Mesenchymal stem cell (in vitro differentiated cells and primary cell): Measurements from ENCODE around the gene ZBTB24.
"Not testable (repeated sequence)": the region's sequence is repeated elsewhere in the genome, so short reads cannot be mapped to it uniquely, and the experiment has no call there.

Source experiments
- DNase-seq: peaks from one replicate; pipeline ENCODE4 v3.0.0-alpha.2; 2013
- H2AFZ ChIP-seq: one replicate; pipeline ENCODE4 v1.6.1; 2013; ENCODE audit warnings: low read depth, mild to moderate bottlenecking, control low read depth, inconsistent platforms, low read length, moderate library complexity
- H2AK5ac ChIP-seq: 2 replicates; pipeline ENCODE4 v1.6.1; 2013; ENCODE audit warnings: low read length, moderate library complexity, mild to moderate bottlenecking, inconsistent platforms; ENCODE audit not compliant: severe bottlenecking
- H2BK120ac ChIP-seq: one replicate; pipeline ENCODE4 v1.6.1; 2013; ENCODE audit warnings: low read depth, mild to moderate bottlenecking, inconsistent platforms, low read length, moderate library complexity
- H2BK12ac ChIP-seq, 2 experiments: one replicate each; pipeline ENCODE4 v1.6.1; 2013; ENCODE audit warnings: inconsistent platforms in 2 of 2, low read length in 2 of 2, mild to moderate bottlenecking in 2 of 2, moderate library complexity in 2 of 2, control low read depth in 1 of 2
- H2BK15ac ChIP-seq: one replicate; pipeline ENCODE4 v1.6.1; 2013; ENCODE audit warnings: mild to moderate bottlenecking, low read depth, inconsistent platforms; ENCODE audit not compliant: poor library complexity, severe bottlenecking
- H2BK5ac ChIP-seq: 2 replicates; pipeline ENCODE4 v1.6.1; 2013; ENCODE audit warnings: low read depth, mild to moderate bottlenecking, low read length, control low read depth, inconsistent platforms; ENCODE audit not compliant: poor library complexity, severe bottlenecking
- H3K14ac ChIP-seq, 2 experiments: one replicate each; pipeline ENCODE4 v1.6.1; 2013; ENCODE audit warnings: inconsistent platforms in 2 of 2, low read length in 2 of 2, control low read depth in 1 of 2, mild to moderate bottlenecking in 1 of 2, moderate library complexity in 1 of 2
- H3K18ac ChIP-seq, 2 experiments: one replicate each; pipeline ENCODE4 v1.6.1; 2013; ENCODE audit warnings: inconsistent platforms in 2 of 2, low read length in 2 of 2, control low read depth in 1 of 2, low read depth in 1 of 2, mild to moderate bottlenecking in 1 of 2
- H3K23ac ChIP-seq, 2 experiments: one replicate each; pipeline ENCODE4 v1.6.1; 2013; ENCODE audit warnings: inconsistent platforms in 2 of 2, low read length in 2 of 2, mild to moderate bottlenecking in 2 of 2, moderate library complexity in 2 of 2, control low read depth in 1 of 2
- H3K27ac ChIP-seq: 2 replicates; pipeline ENCODE4 v1.5.1; 2013; ENCODE audit warnings: mild to moderate bottlenecking, moderate library complexity, low read length, control low read depth, inconsistent platforms; ENCODE audit not compliant: poor library complexity, severe bottlenecking
- H3K27me3 ChIP-seq, 2 experiments: 2 replicates each; pipeline versions ENCODE4 v1.6.1 to v1.7.0; 2013; ENCODE audit warnings: low read length in 2 of 2, mild to moderate bottlenecking in 2 of 2, moderate library complexity in 2 of 2, control low read depth in 1 of 2, inconsistent platforms in 1 of 2; ENCODE audit not compliant: control insufficient read depth in 1 of 2, insufficient read depth in 1 of 2
- H3K36me3 ChIP-seq, 2 experiments: 2 replicates each; pipeline versions ENCODE4 v1.6.1 to v1.7.0; 2013; ENCODE audit warnings: low read length in 2 of 2, control low read depth in 1 of 2, inconsistent platforms in 1 of 2, low read depth in 1 of 2, mild to moderate bottlenecking in 1 of 2; ENCODE audit not compliant: insufficient read depth in 2 of 2, control insufficient read depth in 1 of 2
- H3K4ac ChIP-seq, 2 experiments: one replicate each; pipeline ENCODE4 v1.6.1; 2013; ENCODE audit warnings: inconsistent platforms in 2 of 2, low read length in 2 of 2, mild to moderate bottlenecking in 2 of 2, moderate library complexity in 2 of 2, control low read depth in 1 of 2, low read depth in 1 of 2
- H3K4me1 ChIP-seq: 2 replicates; pipeline ENCODE4 v1.6.1; 2013; ENCODE audit warnings: low read depth, low read length, control low read depth; ENCODE audit not compliant: control insufficient read depth, insufficient read depth
- H3K4me2 ChIP-seq: 2 replicates; pipeline ENCODE4 v1.6.1; 2013; ENCODE audit warnings: low read length, mild to moderate bottlenecking, inconsistent platforms; ENCODE audit not compliant: poor library complexity, severe bottlenecking
- H3K4me3 ChIP-seq, 2 experiments: 2 replicates each; pipeline versions ENCODE4 v1.5.1 to v1.7.0; 2013; ENCODE audit warnings: low read length in 2 of 2, mild to moderate bottlenecking in 2 of 2, control low read depth in 1 of 2, low read depth in 1 of 2; ENCODE audit not compliant: insufficient read depth in 1 of 2
- H3K79me1 ChIP-seq: replicated peaks from 2 replicates; pipeline ENCODE4 v1.6.1; 2013; ENCODE audit warnings: mild to moderate bottlenecking, control low read depth, low read length, inconsistent platforms; ENCODE audit not compliant: poor library complexity, severe bottlenecking
- H3K9ac ChIP-seq: 2 replicates; pipeline ENCODE4 v1.7.0; 2013; ENCODE audit warnings: mild to moderate bottlenecking, low read length, moderate library complexity
- H3K9me3 ChIP-seq: 2 replicates; pipeline ENCODE4 v1.7.0; 2013; ENCODE audit warnings: mild to moderate bottlenecking, low read length; ENCODE audit not compliant: control insufficient read depth
- H4K8ac ChIP-seq: one replicate; pipeline ENCODE4 v1.6.1; 2013; ENCODE audit warnings: inconsistent platforms, mild to moderate bottlenecking, low read length, moderate library complexity
- H4K91ac ChIP-seq: one replicate; pipeline ENCODE4 v1.6.1; 2013; ENCODE audit warnings: mild to moderate bottlenecking, low read length, inconsistent platforms
- WGBS: methylation state at CpG from one replicate; pipeline ENCODE4 v1.1.7; 2013; ENCODE audit warnings: mixed read lengths; 5-methylcytosine and 5-hydroxymethylcytosine counted together

ZBTB24 gene

GRCh38 chr6:109524129-109524528 lies 41.1 kb upstream of the ZBTB24 start:
- H2BK120ac ChIP-seq = no peak overlapping the region
- H3K4me3 ChIP-seq = no peak overlapping the region
- no peaks in the 10 kb centered on the region for H3K9me3 ChIP-seq
- H3K36me3 ChIP-seq = no peaks in the 10 kb centered on the region
- H3K18ac ChIP-seq = no peak overlapping the region
- no peak overlapping the region for H3K23ac ChIP-seq
- no peak overlapping the region for H2AK5ac ChIP-seq
- no peak overlapping the region for H2BK15ac ChIP-seq
- no peak overlapping the region for H4K8ac ChIP-seq
- H4K91ac ChIP-seq = no peak overlapping the region
- no peak overlapping the region for H3K4me2 ChIP-seq
- no peak overlapping the region for H3K4ac ChIP-seq
- H2BK12ac ChIP-seq = no peak overlapping the region
- no peaks in the 10 kb centered on the region for H3K27me3 ChIP-seq
- no peak overlapping the region for H3K27ac ChIP-seq
- no peaks in the 10 kb centered on the region for H3K4me1 ChIP-seq
- H3K79me1 ChIP-seq = no peaks in the 10 kb centered on the region
- no peak for DNase-seq
- H3K9ac ChIP-seq = no peak overlapping the region
- no peak overlapping the region for H2BK5ac ChIP-seq
- H3K14ac ChIP-seq = no peak overlapping the region
- no peak overlapping the region for H2AFZ ChIP-seq

GRCh38 chr6:109523478-109523877 lies 40.5 kb upstream of the ZBTB24 start:
- Histone ChIP-seq H2AFZ (no peak overlapping the region), H3K4me2 (no peak overlapping the region)
- 96% methylated on average over 2 of the region's 2 CpGs for WGBS

GRCh38 chr6:109521080-109521479 lies 38.1 kb upstream of the ZBTB24 start:
- Histone ChIP-seq H2BK12ac (no peak overlapping the region), H3K27me3 (no peaks in the 10 kb centered on the region), H3K4me3 (no peak overlapping the region), H3K14ac (no peak overlapping the region), H3K4me1 (no peaks in the 10 kb centered on the region), H4K91ac (no peak overlapping the region), H3K9ac (no peak overlapping the region), H3K18ac (no peak overlapping the region), H2AFZ (no peak overlapping the region), H3K36me3 (no peaks in the 10 kb centered on the region), H2AK5ac (no peak overlapping the region), H3K4me2 (no peak overlapping the region), H2BK120ac (no peak overlapping the region), H4K8ac (no peak overlapping the region), H3K9me3 (no peaks in the 10 kb centered on the region), H2BK5ac (no peak overlapping the region), H3K27ac (no peak overlapping the region), H3K4ac (no peak overlapping the region), H3K23ac (no peak overlapping the region), H3K79me1 (no peaks in the 10 kb centered on the region), H2BK15ac (no peak overlapping the region)
- DNase-seq = no peak
- 67% methylated on average over 1 of the region's 3 CpGs for WGBS

More at GRCh38 chr6:109523478-109523877, 40.5 kb upstream of the ZBTB24 start:
- H3K27ac ChIP-seq = no peak overlapping the region
- no peak overlapping the region for H2BK12ac ChIP-seq
- no peak overlapping the region for H2BK15ac ChIP-seq
- no peaks in the 10 kb centered on the region for H3K9me3 ChIP-seq
- no peak overlapping the region for H2BK120ac ChIP-seq
- H3K79me1 ChIP-seq = no peaks in the 10 kb centered on the region
- H3K14ac ChIP-seq = no peak overlapping the region
- no peak overlapping the region for H2BK5ac ChIP-seq
- H3K18ac ChIP-seq = no peak overlapping the region
- H3K36me3 ChIP-seq = no peaks in the 10 kb centered on the region
- no peaks in the 10 kb centered on the region for H3K27me3 ChIP-seq
- H4K8ac ChIP-seq = no peak overlapping the region
- H3K4me1 ChIP-seq = no peaks in the 10 kb centered on the region
- no peak overlapping the region for H3K4me3 ChIP-seq
- no peak overlapping the region for H3K4ac ChIP-seq
- no peak overlapping the region for H3K23ac ChIP-seq
- H3K9ac ChIP-seq = peak overlapping the region; percentile 59
- no peak overlapping the region for H4K91ac ChIP-seq
- DNase-seq = no peak
- H2AK5ac ChIP-seq = no peak overlapping the region

GRCh38 chr6:109519647-109520046 lies 36.6 kb upstream of the ZBTB24 start:
- not testable (repeated sequence) for H3K9ac ChIP-seq, H3K4me2 ChIP-seq, H3K14ac ChIP-seq, DNase-seq, H3K9me3 ChIP-seq, H3K27me3 ChIP-seq, H2BK12ac ChIP-seq, H3K4ac ChIP-seq, H3K79me1 ChIP-seq, H2AFZ ChIP-seq, H2BK120ac ChIP-seq, H3K4me3 ChIP-seq, H4K8ac ChIP-seq, H3K36me3 ChIP-seq, H3K23ac ChIP-seq, H2BK15ac ChIP-seq, H3K18ac ChIP-seq, H3K27ac ChIP-seq, H3K4me1 ChIP-seq, H2BK5ac ChIP-seq, H2AK5ac ChIP-seq, H4K91ac ChIP-seq
